CD14-positive monocyte (primary cell): ENCODE results near the gene RASAL2. TPM values are rescaled to one million over a fixed set of nuclear protein-coding genes. Genes with fewer than 3 reads are reported as not detected.

Source experiments
- DNase-seq, 3 donors: peaks; one replicate each; pipeline ENCODE4 v3.0.0-alpha.2; 2011 to 2022
- H2AFZ ChIP-seq: 2 replicates; pipeline ENCODE4 v1.6.0; 2012; ENCODE audit warnings: mild to moderate bottlenecking, low read depth, low read length, inconsistent platforms; ENCODE audit not compliant: insufficient read depth, poor library complexity, severe bottlenecking
- H3K27ac ChIP-seq, 2 donors: 1 replicate in 1 of 2; 2 replicates in 1 of 2; pipeline ENCODE4 v1.5.1; 2012 to 2013; ENCODE audit warnings: low read length in 2 of 2, control low read depth in 1 of 2, inconsistent platforms in 1 of 2, low read depth in 1 of 2, mild to moderate bottlenecking in 1 of 2
- H3K27me3 ChIP-seq, 2 donors: one replicate each; pipeline versions ENCODE4 v1.6.0 to v1.6.1; 2011 to 2013; ENCODE audit warnings: low read length in 2 of 2; ENCODE audit not compliant: control insufficient read depth in 2 of 2, insufficient read depth in 2 of 2
- H3K36me3 ChIP-seq, 2 donors: replicated peaks in 1 of 2; 1 replicate in 1 of 2; 2 replicates in 1 of 2; pipeline versions ENCODE4 v1.5.1 to v1.6.1; 2012 to 2013; ENCODE audit warnings: low read length in 2 of 2, control low read depth in 1 of 2, inconsistent platforms in 1 of 2, mild to moderate bottlenecking in 1 of 2; ENCODE audit not compliant: insufficient read depth in 2 of 2, control insufficient read depth in 1 of 2
- H3K4me1 ChIP-seq, 2 donors: 1 replicate in 1 of 2; 2 replicates in 1 of 2; pipeline versions ENCODE4 v1.5.1 to v1.6.1; 2012 to 2013; ENCODE audit warnings: low read length in 2 of 2, control low read depth in 1 of 2, inconsistent platforms in 1 of 2, mild to moderate bottlenecking in 1 of 2, moderate library complexity in 1 of 2; ENCODE audit not compliant: insufficient read depth in 2 of 2, control insufficient read depth in 1 of 2
- H3K4me2 ChIP-seq: replicated peaks from 2 replicates; pipeline ENCODE3; 2012; ENCODE audit warnings: low read length, moderate library complexity, mild to moderate bottlenecking; ENCODE audit not compliant: poor library complexity, severe bottlenecking; ENCODE audit errors: extremely low read depth
- H3K4me3 ChIP-seq, 3 experiments: fragments of 200-600 bp in 1 of 3; sonication (generic) in 1 of 3; replicated peaks in 1 of 3; 1 replicate in 2 of 3; 2 replicates in 1 of 3; pipeline ENCODE4 v1.5.1; 2011 to 2013; ENCODE audit warnings: low read length in 3 of 3, mild to moderate bottlenecking in 3 of 3, control low read depth in 2 of 3, low read depth in 2 of 3, inconsistent platforms in 1 of 3, moderate library complexity in 1 of 3
- H3K79me2 ChIP-seq: 2 replicates; pipeline ENCODE4 v1.6.0; 2012; ENCODE audit warnings: mild to moderate bottlenecking, control low read depth, inconsistent platforms, low read length, moderate library complexity; ENCODE audit not compliant: insufficient read depth
- H3K9ac ChIP-seq: 2 replicates; pipeline ENCODE4 v1.6.0; 2017; ENCODE audit warnings: low read length, mild to moderate bottlenecking; ENCODE audit not compliant: insufficient read depth, poor library complexity, severe bottlenecking
- H3K9me3 ChIP-seq, 2 donors: replicated peaks in 1 of 2; 1 replicate in 1 of 2; 2 replicates in 1 of 2; pipeline versions ENCODE4 v1.5.1 to v1.6.1; 2012 to 2013; ENCODE audit warnings: low read length in 2 of 2, control low read depth in 1 of 2; ENCODE audit not compliant: control insufficient read depth in 1 of 2, insufficient read depth in 1 of 2
- H4K20me1 ChIP-seq: 2 replicates; pipeline ENCODE4 v1.6.0; 2012; ENCODE audit warnings: mild to moderate bottlenecking, low read length, control low read depth, moderate library complexity; ENCODE audit not compliant: insufficient read depth
- H3K27ac Mint-ChIP-seq, 7 donors: one replicate each; pipeline ENCODE4 v1.8.0; 2020; ENCODE audit warnings: mild to moderate bottlenecking in 7 of 7, mixed read lengths in 7 of 7, moderate library complexity in 6 of 7, inconsistent platforms in 2 of 7
- H3K27me3 Mint-ChIP-seq, 3 donors: one replicate each; pipeline ENCODE4 v1.8.0; 2021 to 2022; ENCODE audit warnings: low read depth in 3 of 3, mild to moderate bottlenecking in 3 of 3, mixed read lengths in 3 of 3, moderate library complexity in 3 of 3, inconsistent platforms in 1 of 3
- H3K36me3 Mint-ChIP-seq, 2 donors: one replicate each; pipeline ENCODE4 v1.8.0; 2020; ENCODE audit warnings: mixed read lengths in 2 of 2, inconsistent platforms in 1 of 2, mild to moderate bottlenecking in 1 of 2
- H3K4me1 Mint-ChIP-seq: one replicate; pipeline ENCODE4 v1.8.0; 2020; ENCODE audit warnings: mild to moderate bottlenecking, mixed read lengths
- H3K4me3 Mint-ChIP-seq, 2 donors: one replicate each; pipeline ENCODE4 v1.8.0; 2020; ENCODE audit warnings: mild to moderate bottlenecking in 2 of 2, mixed read lengths in 2 of 2, moderate library complexity in 1 of 2
- H3K9me3 Mint-ChIP-seq, 7 donors: one replicate each; pipeline ENCODE4 v1.8.0; 2020 to 2022; ENCODE audit warnings: mixed read lengths in 7 of 7, mild to moderate bottlenecking in 6 of 7, moderate library complexity in 6 of 7, inconsistent platforms in 2 of 7
- CTCF ChIP-seq: fragments of 200-600 bp; IDR thresholded peaks from one replicate; pipeline ENCODE4 v1.8.0; 2022; ENCODE audit warnings: antibody characterized with exemption, mild to moderate bottlenecking
- WGBS: methylation state at CpG from one replicate; pipeline ENCODE4 v1.1.5; 2013; ENCODE audit warnings: missing lambda C conversion rate; ENCODE audit not compliant: insufficient coverage; 5-methylcytosine and 5-hydroxymethylcytosine counted together
- intact Hi-C, 2 donors: fragments of 100-400 bp; cut with micrococcal nuclease; formaldehyde crosslinking; loops; one replicate each; pipeline versions ENCODE4 v1.15.0 to v1.15.1; 2023
- polyA plus RNA-seq, 3 donors: library from polyadenylated mRNA; depleted of rRNA in 1 of 3; unstranded in 2 of 3; stranded (reverse) in 1 of 3; fragments of 300-500 nt in 2 of 3; fragments of >200 nt in 1 of 3; fragmentation: Illumina TruSeq in 2 of 3; gene quantifications; 1 replicate in 2 of 3; 2 replicates in 1 of 3; pipeline ENCODE4 v1.2.3, GENCODE V29; 2012 to 2021

Gene RASAL2
- polyA plus RNA-seq, 3 donors = 0.15 to 1.00 (median 0.63) TPM

GRCh38 chr1:178485541-178485981, 391.7 kb downstream of the RASAL2 start:
- Histone ChIP-seq H4K20me1 (no peaks in the 10 kb centered on the region), H3K4me3 (no peak overlapping the region), H3K4me1 (peaks cover 15 to 26% of the 10 kb centered on the region in 2 donors), H2AFZ (peak overlapping the region; percentile 23), H3K9ac (no peak overlapping the region), H3K79me2 (no peaks in the 10 kb centered on the region), H3K9me3 (no peaks in the 10 kb centered on the region), H3K27me3 (no peaks in the 10 kb centered on the region), H3K4me2 (no peak overlapping the region), H3K36me3 (no peaks in the 10 kb centered on the region), H3K27ac (no peak overlapping the region)
- TF ChIP-seq CTCF = no peak
- peak in 1 of 3 donors; percentile 1 for DNase-seq
- intact Hi-C loops = no loop called here
- no peak overlapping the region for H3K4me3 Mint-ChIP-seq
- peaks cover 23% of the 10 kb centered on the region for H3K4me1 Mint-ChIP-seq
- H3K36me3 Mint-ChIP-seq = peaks cover 0 to 2% of the 10 kb centered on the region in 2 donors
- WGBS = 0% methylated on average over 2 of the region's 3 CpGs
- H3K27ac Mint-ChIP-seq = no peak overlapping the region
- H3K27me3 Mint-ChIP-seq = peaks cover 1 to 4% (median 2%) of the 10 kb centered on the region in 3 donors
- no peaks in the 10 kb centered on the region for H3K9me3 Mint-ChIP-seq

GRCh38 chr1:178486100-178487069, 392.5 kb downstream of the RASAL2 start:
- H3K27me3 Mint-ChIP-seq = peaks cover 1 to 4% (median 2%) of the 10 kb centered on the region in 3 donors
- Histone ChIP-seq H3K4me1 (peaks cover 15 to 26% of the 10 kb centered on the region in 2 donors), H3K9ac (peak overlapping the region; percentile 65), H3K27me3 (no peaks in the 10 kb centered on the region), H3K4me3 (peak overlapping the region in 2 of 3 experiments; percentile 26 to 67), H3K36me3 (no peaks in the 10 kb centered on the region), H3K4me2 (peak overlapping the region; percentile 74), H3K79me2 (no peaks in the 10 kb centered on the region), H4K20me1 (no peaks in the 10 kb centered on the region), H3K27ac (no peak overlapping the region), H2AFZ (peak overlapping the region; percentile 90), H3K9me3 (no peaks in the 10 kb centered on the region)
- no peak overlapping the region for H3K27ac Mint-ChIP-seq
- WGBS = 42% methylated on average over 50 of the region's 54 CpGs
- no peaks in the 10 kb centered on the region for H3K9me3 Mint-ChIP-seq
- intact Hi-C loops = no loop called here
- H3K4me3 Mint-ChIP-seq = peak overlapping the region; percentile 45 to 70
- TF ChIP-seq CTCF = no peak
- no peak for DNase-seq
- no peaks in the 10 kb centered on the region for H3K36me3 Mint-ChIP-seq
- peaks cover 23% of the 10 kb centered on the region for H3K4me1 Mint-ChIP-seq
